Loucy (cell line): ENCODE results near the gene FRRS1L.

Experiments used
- CTCF ChIP-seq: fragments of 200-600 bp; sonication (generic); conservative IDR thresholded peaks from 2 replicates; pipeline ENCODE4 v1.5.1; 2014; ENCODE audit warnings: mild to moderate bottlenecking, antibody characterized with exemption, low read length
- EZH2phosphoT487 ChIP-seq: fragments of 200-600 bp; IDR thresholded peaks from 2 replicates; pipeline ENCODE4 v1.6.1; 2018; ENCODE audit warnings: antibody characterized with exemption, mild to moderate bottlenecking, moderate library complexity, borderline replicate concordance

GRCh38 chr9:109120204-109120789, 46.8 kb downstream of the FRRS1L start:
- TF ChIP-seq CTCF (no peak), EZH2phosphoT487 (no peak)
